NCI-H1105 treated with DMSO at 0.1 percent for 48 hours (cell line): Measurements from ENCODE around the gene MON2.

Source experiments
- DNase-seq: peaks from one replicate; lab custom pipeline; 2025; lab: John Stamatoyannopoulos, UW

MON2 gene

DNA sequence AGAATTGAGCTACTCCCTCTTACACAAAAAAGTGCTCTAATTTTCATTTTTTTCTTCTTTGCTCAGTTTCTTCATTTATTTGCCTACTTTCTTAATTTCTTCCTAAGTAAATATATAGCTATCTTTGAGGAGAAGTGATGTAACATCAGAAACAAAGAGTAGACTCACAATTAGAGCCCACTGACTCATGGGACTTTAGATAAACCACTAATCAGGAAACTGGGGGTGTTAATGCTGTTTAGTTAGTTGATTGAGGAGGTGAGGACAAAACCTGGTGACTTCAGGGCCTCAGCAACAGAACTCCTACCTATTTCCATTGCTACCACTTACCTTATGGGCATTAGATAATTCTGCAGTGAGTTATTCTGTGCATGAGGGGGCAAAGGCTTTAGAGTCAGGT lies 151.7 kb downstream of the MON2 start:
- no peak for DNase-seq

DNA sequence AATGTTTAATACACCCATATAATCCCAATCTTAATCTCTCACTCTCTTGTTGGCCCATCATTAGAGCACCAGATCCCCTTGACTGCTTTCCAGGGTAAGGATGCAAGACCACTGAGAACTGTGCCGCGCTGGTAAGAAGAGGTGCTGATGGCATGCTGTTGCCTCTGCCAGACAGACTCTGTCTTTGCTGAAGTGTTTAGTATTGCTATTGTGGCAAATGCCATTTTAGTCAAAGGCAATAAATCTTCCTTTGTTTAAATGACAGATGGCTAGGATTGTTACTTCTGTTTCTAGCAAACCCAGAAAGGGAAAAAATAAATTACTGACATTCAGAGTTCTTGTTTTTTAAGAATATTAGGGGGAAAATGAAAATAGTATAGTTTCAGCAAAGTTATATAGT lies 152.3 kb downstream of the MON2 start:
- peak; percentile 17 for DNase-seq

DNA sequence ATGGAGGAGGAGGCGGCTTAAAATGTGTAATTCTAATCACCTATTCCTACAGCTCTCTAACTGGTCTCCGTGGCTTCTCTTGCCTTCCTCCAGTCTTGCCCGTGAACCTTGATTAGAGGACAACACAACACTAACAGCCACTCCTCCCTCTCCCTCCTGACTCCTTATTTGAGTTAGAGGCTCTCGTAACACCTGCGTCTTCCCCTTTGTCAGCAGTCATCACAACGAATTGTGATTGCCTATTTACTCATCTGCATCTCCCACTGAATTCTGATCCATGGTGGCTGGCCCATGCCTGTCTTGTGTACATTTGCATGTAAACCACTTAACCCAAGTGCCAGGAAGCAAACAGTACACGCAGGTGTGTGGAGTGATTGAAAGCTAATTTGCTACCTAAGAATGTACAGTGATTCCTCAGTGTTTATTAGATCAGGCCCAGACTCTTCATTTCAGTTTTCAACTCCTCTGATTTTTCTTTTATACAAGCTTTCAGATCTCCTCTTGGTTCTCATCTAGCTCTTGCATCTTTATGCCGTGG lies 154.5 kb downstream of the MON2 start:
- peak; percentile 89 for DNase-seq

DNA sequence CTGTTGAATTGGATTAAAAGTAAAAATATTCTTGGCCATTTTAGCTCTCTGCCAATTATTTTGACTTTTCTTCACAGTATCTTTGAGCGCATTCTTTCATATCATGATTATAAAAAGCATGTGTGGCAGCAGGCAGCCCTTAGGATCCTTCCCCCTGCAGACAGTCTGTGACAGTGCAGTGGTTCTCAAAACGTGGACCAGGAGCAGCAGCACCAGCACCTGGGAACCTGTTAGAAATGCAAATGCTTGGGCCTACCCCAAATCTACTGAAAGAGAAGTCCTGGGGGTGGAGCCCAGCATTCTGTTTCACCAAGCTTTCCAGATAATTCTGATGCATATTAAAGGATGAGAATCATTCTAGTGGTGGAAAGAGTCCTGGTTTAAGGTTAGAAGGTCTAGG lies 155.6 kb downstream of the MON2 start:
- DNase-seq: no peak

DNA sequence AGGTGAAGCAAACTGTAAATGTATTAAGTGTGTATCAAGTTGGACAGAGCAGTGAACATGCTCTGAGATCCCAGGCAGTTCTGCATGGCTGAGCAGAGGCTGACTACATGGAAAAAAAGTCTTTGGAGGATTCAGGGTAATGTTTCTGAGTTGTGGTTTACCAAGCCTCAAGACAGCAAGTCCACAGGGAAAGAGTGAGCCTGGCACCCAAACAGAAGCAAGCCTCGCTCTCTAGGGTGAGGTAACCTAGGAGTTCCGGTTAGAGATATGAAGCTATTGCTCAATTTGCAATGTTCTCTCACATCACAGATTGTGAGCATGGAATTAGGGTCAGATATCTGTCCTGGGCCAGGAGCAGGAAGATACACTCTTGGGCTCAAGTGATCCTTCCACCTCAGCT lies 158.6 kb downstream of the MON2 start:
- no peak for DNase-seq

DNA sequence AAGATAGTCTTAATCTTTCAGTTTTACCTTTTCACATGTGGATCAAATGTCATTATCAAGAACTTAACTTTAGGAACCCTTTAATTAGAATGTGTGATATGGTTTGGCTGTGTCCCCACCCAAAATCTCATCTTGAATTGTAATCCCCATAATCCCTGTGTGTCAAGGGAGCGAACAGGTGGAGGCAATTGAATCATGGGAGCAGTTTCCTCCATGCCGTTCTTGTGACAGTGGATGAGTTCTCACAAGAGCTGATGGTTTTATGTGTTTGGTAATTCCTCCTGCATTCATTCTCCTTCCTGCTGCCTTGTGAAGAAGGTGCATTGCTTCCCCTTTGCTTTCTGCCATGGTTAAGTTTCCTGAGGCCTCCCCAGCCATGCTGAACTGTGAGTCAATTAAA lies 160.6 kb downstream of the MON2 start:
- no peak for DNase-seq

DNA sequence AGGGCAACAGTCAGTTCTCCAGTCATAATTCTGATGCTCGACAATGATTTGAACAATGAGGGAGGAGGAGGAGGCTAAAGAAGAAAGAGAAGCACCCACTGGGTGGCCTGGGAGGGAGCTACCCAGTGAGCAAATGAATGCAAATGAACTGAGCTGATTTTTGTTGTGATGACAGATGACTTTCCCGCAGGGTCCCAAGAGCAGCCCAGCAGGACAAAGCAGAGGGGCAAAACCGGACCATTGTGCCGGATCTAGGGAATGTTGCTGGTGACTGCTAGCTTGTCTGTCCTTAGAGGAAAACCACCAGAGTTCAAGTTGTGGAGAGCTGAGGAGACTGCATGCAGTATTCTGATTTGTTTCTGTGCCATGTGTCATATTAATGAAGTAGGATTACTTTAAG lies 162.8 kb downstream of the MON2 start:
- DNase-seq: no peak

DNA sequence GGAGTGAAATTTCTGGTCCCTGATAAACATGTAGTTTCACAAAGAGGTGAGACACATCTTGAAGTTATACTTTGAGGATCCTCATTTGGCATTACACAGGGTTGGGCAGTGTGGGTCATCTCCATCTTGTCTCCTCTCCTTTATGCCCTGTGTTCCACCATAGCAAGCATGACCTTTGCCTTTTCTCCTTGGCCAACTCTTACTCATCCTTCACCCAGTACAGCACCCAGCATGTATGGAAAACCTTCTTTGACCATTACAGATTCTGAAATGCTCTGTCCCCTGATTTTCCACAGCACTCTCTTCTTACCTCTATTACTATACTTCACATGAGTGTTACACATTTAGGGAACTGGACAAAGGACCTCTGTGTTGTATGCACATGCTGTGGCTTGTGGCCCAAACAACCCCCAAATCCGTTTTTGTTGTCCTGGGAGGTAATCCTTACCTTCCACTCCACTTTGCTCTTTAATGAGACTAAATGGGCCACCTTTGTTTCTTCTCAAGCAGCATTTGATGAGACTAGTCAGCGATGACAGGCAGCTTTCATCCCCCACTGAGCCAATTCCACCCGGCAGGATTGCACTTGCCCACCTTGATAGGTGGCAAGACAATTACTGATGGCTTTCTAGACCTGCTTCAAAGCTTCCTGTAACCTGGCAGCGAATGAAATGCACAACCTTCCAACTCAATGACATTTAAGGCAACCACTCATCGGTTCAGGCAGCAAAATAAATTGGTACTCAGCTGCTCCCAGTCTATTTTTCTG lies 163.5 kb downstream of the MON2 start:
- peak; percentile 78 for DNase-seq

DNA sequence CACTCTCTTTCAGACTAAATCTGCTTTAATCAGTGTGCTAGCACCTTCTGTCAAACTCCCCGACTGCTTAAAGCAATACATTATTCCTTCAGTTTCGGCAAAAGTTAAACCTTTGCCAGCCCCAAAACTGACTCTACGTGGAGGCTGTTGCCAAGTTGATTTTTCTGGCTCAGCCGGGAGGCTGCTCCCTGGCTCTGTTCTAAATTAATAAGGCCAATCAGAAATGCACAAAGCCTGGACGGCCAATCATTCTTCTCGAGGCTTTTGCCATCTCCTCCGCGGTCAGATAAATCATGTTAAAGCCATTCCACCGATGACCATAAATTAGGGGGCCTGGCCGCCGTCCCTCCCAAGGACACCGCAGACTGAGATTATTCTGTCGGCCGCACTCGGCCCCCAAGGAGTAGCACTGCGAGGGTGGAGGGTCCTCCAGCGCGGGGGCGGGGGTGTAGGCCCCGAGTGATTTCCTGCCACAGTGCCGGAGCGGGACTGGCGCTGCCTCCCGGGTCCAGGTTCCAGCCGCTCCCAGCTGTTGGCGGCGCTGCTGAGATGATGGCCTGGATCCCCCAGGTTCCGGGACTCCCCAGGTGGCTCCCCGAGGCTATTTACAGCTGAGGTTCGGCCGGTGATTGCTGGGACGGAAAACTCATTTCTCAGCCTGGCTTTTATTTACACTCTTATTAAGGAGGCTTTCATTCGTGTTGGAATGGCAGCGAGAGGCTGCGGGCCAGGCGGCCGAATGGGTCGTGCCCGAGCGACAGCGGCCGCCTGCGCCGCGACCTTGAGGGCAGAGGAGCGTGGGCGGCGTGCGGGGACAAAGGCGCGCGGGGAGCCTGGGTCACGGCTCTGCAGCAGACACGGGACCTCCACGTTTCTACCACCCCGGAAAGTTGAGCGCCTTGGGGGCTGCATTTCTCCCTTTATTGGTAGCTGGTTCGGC lies 165.1 kb downstream of the MON2 start:
- no peak for DNase-seq

DNA sequence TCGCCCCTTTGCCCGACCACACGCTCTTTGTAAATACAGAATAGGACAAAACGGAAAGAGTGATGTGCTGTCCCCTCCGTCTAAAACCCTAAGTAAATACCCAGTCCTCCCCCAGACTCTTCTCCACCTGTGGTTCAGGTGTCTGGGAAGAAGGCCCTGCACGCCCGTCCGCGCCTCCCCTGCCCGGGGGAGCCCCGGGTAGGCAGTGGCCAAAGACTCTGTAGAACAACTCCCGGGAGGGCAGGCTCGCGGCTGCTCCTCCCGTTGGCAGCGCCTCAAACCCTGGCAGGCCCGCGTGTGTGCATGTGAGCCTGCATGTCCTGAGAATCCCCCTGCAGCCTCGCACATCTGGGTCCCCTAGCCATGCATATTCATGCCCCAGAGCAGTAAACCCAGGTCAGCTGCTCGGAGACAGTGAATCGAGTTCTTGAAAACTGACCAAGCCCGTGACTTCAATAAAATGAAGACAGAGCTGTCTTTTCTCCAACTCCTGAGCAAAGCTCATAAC lies 165.8 kb downstream of the MON2 start:
- DNase-seq: no peak

DNA sequence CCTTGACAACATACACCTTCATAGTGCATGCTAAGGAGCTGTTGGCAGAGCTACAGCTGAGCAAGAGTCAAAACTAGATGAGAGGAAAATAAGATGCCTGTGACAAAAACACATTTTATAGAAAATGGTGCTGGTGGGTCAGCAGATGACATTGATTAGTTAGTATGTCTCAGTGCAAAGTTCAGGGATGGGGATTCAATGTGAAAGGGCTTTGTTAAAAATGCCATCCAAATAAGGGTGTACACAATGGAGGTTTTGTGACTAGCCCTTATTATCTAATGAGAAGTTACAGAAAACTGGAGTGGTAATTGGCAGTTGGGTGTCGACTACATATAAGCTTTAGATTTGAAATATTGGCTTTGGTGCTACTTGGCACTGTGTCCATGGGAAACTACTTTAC lies 169.0 kb downstream of the MON2 start:
- no peak for DNase-seq

DNA sequence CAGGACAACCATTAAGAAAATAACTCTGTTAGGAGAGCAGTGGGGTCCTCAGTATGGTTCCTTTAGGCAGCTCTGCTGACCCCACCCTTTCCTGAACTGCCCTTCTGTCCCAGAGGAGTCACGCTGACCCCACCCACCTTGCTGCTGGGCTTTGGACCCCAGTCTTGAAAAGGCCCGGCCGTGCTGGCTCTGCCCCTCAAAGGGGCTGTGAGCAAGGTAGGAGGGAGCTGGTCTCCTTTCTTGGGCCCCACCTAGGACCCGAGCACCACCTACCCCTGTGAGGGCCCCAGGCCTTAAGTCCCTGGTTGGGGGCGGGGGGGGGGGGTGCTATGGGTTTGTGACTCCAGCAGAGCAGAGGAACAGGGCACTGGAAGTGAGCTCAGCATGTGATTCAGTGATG lies 171.1 kb downstream of the MON2 start:
- DNase-seq: no peak

DNA sequence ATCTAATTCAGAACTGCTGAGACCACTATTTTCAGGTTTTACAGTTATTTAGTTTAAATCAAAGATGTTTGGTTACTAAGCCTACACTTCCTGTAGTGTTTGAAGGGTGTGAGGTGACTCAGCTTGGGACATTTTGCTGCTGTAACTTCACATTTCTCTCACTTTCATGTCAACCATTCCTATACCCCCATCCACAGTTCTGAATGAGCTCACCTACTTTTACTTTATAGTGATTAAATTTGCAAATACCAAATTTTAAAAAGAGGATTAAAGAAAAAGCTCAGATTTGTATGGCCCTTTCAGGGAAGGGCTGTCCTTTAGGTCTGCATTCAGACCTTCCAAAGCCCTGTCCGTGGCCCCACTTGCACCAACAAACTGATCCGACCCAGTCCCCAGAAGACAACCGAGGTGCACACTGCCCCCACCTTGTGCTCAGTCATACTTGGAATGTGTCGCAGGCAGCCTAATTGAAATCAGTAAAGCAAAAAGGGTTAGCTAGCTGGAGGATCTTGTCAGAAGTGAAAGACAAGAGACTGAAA lies 174.4 kb downstream of the MON2 start:
- DNase-seq: no peak

DNA sequence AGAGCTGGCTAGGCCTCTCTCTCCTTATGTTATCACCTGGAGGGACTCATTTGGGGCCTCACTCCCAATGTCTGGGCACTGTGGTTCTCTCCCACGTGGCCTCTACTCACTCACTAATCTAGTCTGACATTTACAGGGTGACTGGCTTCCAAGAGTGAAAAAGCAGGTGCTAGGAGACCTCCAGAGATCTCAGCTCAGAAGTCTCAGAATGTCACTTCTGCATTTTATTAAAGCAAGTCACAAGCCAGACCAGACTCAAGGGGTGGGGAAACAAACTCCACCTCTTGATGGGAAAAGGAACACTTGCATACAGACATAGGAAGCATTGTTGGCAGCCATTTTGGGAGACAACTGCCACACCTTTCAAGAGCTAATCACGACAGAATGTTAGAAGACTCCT lies 175.9 kb downstream of the MON2 start:
- DNase-seq: no peak

DNA sequence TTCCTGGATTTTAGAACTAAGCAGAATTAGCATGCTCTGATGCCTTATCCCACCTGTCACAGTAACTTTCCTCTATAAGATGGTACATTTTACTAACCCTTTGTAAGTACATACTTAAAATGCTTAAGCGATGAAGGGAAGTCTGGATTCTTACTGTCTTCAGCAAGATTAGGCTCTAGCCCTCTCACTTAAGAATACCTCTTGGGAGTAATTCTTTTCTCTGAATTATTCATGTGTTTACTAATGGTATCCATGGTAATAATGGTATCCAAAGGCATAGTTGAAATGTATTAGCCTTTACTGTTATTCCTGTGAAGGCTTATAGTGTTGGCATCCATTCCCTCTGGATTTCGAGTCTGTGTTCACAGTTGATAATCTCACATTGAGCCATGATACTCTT lies 176.9 kb downstream of the MON2 start:
- DNase-seq: no peak

DNA sequence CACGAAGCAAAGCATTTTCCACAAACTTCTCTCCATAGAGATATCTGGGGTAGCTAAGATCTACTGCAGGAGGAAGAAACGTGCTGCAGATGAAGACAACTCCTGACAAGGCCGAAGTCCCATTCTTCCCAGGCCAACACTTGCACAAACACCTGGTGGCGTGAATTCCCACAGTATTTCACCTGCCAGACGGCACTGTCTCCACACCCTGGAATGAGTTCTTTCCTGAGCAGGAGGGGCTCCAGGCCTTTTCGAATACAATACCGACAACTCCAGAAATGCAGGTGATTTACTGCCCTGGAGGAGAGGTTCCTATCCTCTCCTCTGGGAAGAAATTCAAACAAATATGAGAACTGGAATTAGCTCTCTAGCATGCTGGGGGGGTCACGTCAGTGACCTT lies 179.9 kb downstream of the MON2 start:
- DNase-seq: no peak

DNA sequence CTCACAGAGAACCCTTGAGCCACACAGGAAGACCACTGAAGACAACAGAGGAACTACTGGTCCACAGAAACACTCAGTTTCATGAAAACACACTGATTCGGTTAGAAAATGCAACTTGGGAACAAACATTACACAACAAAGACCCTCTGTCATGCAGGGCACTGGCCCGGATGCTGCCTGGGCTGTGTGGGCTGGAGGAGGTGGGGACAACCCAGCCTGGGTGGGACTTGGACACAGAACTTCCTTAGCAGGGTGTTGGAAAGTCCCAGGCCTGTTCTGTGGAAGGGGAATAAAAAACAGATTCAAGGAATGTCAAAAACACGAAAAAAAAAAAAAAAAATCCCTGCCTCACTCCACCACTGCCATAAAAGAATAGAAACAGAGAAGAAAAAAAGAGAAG lies 181.0 kb downstream of the MON2 start:
- no peak for DNase-seq

DNA sequence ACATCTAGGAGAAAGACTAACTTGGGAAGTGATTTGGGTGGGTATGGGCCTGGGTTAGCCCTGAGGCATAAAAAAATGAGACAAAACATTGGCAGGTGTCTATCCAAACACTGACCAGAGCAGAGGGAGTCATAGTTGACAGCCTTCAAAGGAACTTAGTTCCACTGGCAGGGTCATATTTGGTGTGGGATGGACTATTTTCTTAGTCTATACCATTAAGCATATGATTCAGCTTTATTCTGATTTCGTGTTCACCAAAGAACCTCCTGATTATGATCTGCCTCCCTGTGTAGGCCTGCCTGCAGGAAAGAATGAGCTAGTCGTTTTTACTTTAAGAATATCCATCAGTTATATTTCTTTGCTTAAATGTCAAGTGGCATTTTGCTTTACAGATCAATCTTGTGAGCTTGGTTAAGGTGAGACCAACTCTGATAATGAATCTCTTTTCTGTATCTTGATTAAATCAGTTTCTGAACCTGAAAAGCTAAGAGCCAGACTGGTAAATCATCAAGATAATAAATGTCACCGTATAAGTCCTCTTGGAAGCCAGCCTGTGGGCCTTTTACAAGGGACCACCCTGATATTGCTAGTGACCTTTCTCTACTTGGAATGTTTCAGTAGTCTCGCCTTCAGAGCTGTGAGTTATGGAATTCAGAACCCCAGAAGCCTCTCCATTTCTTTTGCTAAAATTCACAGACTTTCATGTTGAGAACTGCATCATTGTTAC lies 182.9 kb downstream of the MON2 start:
- no peak for DNase-seq
